Mammary epithelial cell (primary cell): ENCODE measurements around the gene SLC9A9.

ENCODE experiments used
- EZH2 ChIP-seq: IDR thresholded peaks from 2 replicates; pipeline ENCODE4 v1.6.1; 2012; ENCODE audit warnings: low read length, inconsistent platforms, borderline replicate concordance
- TF ChIP-seq, protein P1 (sequence below), 2 donors: IDR thresholded peaks in 1 of 2; conservative IDR thresholded peaks in 1 of 2; 2 replicates each; pipeline ENCODE4 v1.5.1; 2011 to 2012; ENCODE audit warnings: inconsistent platforms in 2 of 2, low read length in 2 of 2, mild to moderate bottlenecking in 2 of 2, control low read depth in 1 of 2, low read depth in 1 of 2; ENCODE audit not compliant: insufficient read depth in 1 of 2; ENCODE audit errors: extremely low read depth in 1 of 2

- TF ChIP-seq, protein P1, sequence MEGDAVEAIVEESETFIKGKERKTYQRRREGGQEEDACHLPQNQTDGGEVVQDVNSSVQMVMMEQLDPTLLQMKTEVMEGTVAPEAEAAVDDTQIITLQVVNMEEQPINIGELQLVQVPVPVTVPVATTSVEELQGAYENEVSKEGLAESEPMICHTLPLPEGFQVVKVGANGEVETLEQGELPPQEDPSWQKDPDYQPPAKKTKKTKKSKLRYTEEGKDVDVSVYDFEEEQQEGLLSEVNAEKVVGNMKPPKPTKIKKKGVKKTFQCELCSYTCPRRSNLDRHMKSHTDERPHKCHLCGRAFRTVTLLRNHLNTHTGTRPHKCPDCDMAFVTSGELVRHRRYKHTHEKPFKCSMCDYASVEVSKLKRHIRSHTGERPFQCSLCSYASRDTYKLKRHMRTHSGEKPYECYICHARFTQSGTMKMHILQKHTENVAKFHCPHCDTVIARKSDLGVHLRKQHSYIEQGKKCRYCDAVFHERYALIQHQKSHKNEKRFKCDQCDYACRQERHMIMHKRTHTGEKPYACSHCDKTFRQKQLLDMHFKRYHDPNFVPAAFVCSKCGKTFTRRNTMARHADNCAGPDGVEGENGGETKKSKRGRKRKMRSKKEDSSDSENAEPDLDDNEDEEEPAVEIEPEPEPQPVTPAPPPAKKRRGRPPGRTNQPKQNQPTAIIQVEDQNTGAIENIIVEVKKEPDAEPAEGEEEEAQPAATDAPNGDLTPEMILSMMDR (conservative IDR thresholded peaks at IDR 0.05 in 1 of 2, IDR thresholded peaks at IDR 0.05 in 1 of 2; ENCODE audit: extremely low read depth in 1 of 2, insufficient read depth in 1 of 2, low read depth in 1 of 2, low read length in 2 of 2): no peak
- TF ChIP-seq EZH2: no peak
These were observed 161.6 kb downstream of the SLC9A9 start for GRCh38 chr3:143686638-143687197.
